HUES48 (cell line): ENCODE measurements around the gene PLA2G4B.
A peak's percentile ranks its signal among the peaks of the same experiment; 100 is the strongest.

ENCODE experiments used
- H3K27ac ChIP-seq: one replicate; pipeline ENCODE4 v1.7.0; 2013; ENCODE audit warnings: low read depth, low read length, inconsistent platforms
- H3K27me3 ChIP-seq: 2 replicates; pipeline ENCODE4 v1.6.1; 2013; ENCODE audit warnings: mild to moderate bottlenecking, low read length; ENCODE audit not compliant: control insufficient read depth, insufficient read depth
- H3K36me3 ChIP-seq: 2 replicates; pipeline ENCODE4 v1.6.1; 2013; ENCODE audit warnings: low read length; ENCODE audit not compliant: control insufficient read depth, insufficient read depth
- H3K4me1 ChIP-seq: 2 replicates; pipeline ENCODE4 v1.6.1; 2013; ENCODE audit warnings: mild to moderate bottlenecking, low read length; ENCODE audit not compliant: control insufficient read depth, insufficient read depth
- H3K4me3 ChIP-seq: 2 replicates; pipeline ENCODE4 v1.5.1; 2013; ENCODE audit warnings: mild to moderate bottlenecking, low read depth, low read length
- H3K9ac ChIP-seq: 2 replicates; pipeline ENCODE4 v1.6.1; 2013; ENCODE audit warnings: mild to moderate bottlenecking, low read depth, low read length, moderate library complexity
- H3K9me3 ChIP-seq: 2 replicates; pipeline ENCODE4 v1.6.1; 2013; ENCODE audit warnings: low read length; ENCODE audit not compliant: control insufficient read depth, insufficient read depth

PLA2G4B gene, protein sequence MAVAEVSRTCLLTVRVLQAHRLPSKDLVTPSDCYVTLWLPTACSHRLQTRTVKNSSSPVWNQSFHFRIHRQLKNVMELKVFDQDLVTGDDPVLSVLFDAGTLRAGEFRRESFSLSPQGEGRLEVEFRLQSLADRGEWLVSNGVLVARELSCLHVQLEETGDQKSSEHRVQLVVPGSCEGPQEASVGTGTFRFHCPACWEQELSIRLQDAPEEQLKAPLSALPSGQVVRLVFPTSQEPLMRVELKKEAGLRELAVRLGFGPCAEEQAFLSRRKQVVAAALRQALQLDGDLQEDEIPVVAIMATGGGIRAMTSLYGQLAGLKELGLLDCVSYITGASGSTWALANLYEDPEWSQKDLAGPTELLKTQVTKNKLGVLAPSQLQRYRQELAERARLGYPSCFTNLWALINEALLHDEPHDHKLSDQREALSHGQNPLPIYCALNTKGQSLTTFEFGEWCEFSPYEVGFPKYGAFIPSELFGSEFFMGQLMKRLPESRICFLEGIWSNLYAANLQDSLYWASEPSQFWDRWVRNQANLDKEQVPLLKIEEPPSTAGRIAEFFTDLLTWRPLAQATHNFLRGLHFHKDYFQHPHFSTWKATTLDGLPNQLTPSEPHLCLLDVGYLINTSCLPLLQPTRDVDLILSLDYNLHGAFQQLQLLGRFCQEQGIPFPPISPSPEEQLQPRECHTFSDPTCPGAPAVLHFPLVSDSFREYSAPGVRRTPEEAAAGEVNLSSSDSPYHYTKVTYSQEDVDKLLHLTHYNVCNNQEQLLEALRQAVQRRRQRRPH

DNA sequence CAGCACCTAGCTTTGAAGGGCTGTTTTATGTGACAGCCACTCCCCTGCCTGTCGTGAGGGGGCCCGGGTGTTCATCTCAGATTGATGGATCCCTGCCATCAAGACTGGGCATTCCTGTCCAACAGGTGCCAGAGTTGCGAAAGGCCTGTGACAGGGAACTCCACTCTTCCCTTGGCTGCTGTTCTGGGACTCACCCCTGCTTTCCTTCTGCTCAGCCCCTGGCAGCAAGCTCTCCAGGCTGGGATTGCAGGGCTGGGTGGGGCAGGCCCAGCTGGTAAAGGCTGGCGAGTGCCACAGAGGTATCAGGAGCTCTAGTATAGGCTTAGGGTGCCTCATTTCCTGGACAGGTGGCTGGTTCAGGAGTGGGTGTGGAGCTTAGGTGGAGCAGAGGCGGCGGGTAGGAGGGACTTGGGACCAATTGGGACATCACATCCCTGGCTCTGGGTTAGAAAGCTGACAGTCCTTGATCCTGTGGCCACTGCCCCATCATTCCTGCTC lies at the start of gene PLA2G4B:
Gene PLA2G4B, plus strand, starts transcription at position 448 of the 498 bp plus-strand sequence. CDS start 67 bp downstream, outside the sequence.
- no peaks in the 10 kb centered on the region for H3K27me3 ChIP-seq
- H3K4me3 ChIP-seq: no peak within 1 kb of the TSS
- H3K9me3 ChIP-seq: no peaks in the 10 kb centered on the region
- no peak within 1 kb of the TSS for H3K9ac ChIP-seq
- H3K27ac ChIP-seq: no peak within 1 kb of the TSS
- no peaks in the 10 kb centered on the region for H3K4me1 ChIP-seq
- no peaks in the 10 kb centered on the region for H3K36me3 ChIP-seq

DNA sequence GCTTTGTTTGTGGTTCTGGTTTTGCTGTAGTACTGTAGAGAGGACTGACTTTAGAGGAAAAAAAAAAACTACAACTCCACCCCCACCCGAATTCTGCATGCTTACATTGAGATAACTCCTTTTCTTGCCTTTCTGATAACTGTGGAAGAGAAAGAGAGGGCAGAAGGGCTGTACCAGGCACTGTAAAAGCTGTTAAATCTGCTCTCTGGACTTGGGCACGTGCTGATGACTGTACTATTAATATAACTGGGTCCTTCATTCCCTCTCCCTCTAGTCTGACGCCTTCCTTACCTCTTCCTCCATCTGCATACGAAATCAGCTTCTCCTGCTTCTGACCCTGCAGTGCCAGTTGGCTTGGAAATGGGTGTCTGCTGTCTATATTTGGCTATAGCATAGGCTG lies 49.4 kb upstream of the PLA2G4B start:
- Histone ChIP-seq H3K9ac (0 out of 2 replicates have a peak overlapping the region, but pooled peaks have one; percentile 20), H3K36me3 (no peaks in the 10 kb centered on the region), H3K4me1 (peaks cover 29% of the 10 kb centered on the region), H3K27ac (peak overlapping the region; percentile 66), H3K27me3 (no peaks in the 10 kb centered on the region), H3K9me3 (no peaks in the 10 kb centered on the region), H3K4me3 (no peak overlapping the region)

DNA sequence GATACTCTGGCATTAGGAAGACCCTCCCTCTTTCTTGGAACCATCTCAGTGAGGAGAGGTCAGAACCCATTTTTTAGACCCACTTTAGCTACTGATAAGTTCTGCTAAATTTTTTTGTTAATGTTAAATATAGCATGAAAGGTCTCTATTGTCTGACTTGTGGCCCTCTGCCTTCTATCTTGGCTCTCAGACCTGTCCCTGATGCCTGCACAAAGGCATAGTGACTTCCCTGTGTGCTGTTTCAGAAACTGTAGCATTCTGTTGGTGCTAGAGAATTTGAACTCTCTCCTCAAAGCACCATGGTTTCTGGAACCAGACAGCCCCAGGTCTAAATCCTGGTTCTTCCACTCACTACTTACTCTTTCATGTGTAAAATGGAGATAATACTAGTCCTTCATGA lies 49.0 kb upstream of the PLA2G4B start:
- no peak overlapping the region for H3K4me3 ChIP-seq
- H3K9me3 ChIP-seq: no peaks in the 10 kb centered on the region
- H3K27me3 ChIP-seq: no peaks in the 10 kb centered on the region
- H3K4me1 ChIP-seq: peaks cover 29% of the 10 kb centered on the region
- H3K36me3 ChIP-seq: no peaks in the 10 kb centered on the region
- H3K27ac ChIP-seq: peak overlapping the region; percentile 66
- 0 out of 2 replicates have a peak overlapping the region, but pooled peaks have one; percentile 20 for H3K9ac ChIP-seq

DNA sequence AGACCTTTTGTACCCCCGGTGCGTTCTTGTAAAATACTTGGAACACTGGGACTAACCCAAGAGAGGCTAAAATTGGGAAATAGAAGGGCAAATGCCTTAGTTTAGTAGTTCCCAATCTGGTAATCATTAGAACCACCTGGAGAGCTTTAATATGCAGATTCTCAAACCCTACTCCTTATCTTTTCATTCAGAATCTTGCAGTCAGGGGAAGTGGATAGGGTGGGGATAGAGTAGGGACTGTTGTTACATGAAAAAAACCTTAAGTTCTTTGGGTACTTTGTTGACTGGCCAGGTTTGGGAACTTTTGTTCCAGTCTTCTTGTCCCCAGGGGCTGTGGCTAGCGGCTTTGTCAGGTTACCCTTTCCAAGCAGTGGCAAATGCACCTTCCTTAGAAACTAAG lies 48.5 kb upstream of the PLA2G4B start:
- Histone ChIP-seq H3K9me3 (no peaks in the 10 kb centered on the region), H3K4me3 (no peak overlapping the region), H3K4me1 (peaks cover 29% of the 10 kb centered on the region), H3K27ac (peak overlapping the region; percentile 66), H3K9ac (peak overlapping the region; percentile 12; the same call in 1 of the 2 replicates), H3K27me3 (no peaks in the 10 kb centered on the region), H3K36me3 (no peaks in the 10 kb centered on the region)

DNA sequence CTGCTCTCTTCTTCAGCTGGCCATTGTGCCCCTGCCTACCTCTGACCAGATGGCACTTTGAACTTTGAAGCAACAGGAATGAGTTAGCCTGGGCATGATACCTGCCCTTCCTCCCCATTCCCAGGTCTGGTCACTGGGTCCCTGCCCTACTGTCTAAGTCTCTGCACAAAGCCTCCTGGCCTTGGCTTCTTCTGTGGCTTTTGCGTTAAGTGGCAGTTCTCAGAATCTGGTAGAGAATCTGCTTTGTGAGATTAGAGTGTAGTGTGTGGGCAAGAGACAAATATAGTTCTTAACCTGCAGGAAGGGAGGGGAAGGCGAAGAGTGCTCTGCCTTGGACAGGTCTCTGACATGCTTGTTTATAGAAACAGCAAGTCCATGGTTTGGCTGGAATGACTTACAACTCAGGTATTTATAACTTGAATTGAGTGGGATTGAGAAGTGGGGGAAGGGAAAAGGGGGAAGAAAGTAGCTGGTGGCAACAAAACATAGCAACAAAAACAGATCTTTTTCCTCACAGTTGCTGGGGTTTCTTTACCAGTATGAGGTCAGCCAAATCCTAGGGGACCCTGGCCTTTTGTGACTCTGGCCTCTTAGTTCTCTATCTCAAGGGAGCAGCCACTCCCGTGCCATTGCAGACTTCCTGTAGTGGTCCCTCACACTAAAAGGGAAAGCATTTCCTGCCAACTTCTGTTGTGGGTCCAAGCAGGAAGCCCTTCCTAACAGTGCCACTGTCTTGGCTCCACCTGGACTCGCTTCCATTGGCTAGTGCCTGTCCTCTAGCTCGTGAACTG lies 47.7 kb upstream of the PLA2G4B start:
- H3K9me3 ChIP-seq: no peaks in the 10 kb centered on the region
- H3K36me3 ChIP-seq: no peaks in the 10 kb centered on the region
- H3K9ac ChIP-seq: no peak overlapping the region; the same call in 1 of the 2 replicates
- no peak overlapping the region for H3K4me3 ChIP-seq
- H3K4me1 ChIP-seq: peaks cover 29% of the 10 kb centered on the region
- H3K27ac ChIP-seq: peak overlapping the region; percentile 66
- H3K27me3 ChIP-seq: no peaks in the 10 kb centered on the region

DNA sequence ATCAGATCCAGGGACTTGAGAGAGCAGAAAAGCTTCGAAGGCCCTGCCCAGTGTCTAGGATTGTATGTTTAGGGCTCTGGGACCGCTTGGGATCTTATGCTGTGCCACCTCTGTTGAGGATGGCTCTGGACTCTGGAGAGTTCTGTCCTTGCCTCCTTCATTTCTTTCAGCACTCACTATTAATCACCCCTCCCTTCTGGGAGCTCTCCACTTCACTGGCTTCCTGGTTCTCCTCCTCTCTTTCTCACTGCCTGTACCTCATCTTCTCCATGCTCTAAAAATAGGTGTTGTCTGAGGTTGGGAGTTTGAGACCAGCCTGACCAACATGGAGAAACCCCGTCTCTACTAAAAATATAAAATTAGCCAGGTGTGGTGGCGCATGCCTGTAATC lies 47.1 kb upstream of the PLA2G4B start:
- H3K9me3 ChIP-seq: no peaks in the 10 kb centered on the region
- no peaks in the 10 kb centered on the region for H3K36me3 ChIP-seq
- H3K4me3 ChIP-seq: no peak overlapping the region
- H3K27me3 ChIP-seq: no peaks in the 10 kb centered on the region
- no peak overlapping the region for H3K9ac ChIP-seq
- H3K4me1 ChIP-seq: peaks cover 29% of the 10 kb centered on the region
- peak overlapping the region; percentile 66 for H3K27ac ChIP-seq

DNA sequence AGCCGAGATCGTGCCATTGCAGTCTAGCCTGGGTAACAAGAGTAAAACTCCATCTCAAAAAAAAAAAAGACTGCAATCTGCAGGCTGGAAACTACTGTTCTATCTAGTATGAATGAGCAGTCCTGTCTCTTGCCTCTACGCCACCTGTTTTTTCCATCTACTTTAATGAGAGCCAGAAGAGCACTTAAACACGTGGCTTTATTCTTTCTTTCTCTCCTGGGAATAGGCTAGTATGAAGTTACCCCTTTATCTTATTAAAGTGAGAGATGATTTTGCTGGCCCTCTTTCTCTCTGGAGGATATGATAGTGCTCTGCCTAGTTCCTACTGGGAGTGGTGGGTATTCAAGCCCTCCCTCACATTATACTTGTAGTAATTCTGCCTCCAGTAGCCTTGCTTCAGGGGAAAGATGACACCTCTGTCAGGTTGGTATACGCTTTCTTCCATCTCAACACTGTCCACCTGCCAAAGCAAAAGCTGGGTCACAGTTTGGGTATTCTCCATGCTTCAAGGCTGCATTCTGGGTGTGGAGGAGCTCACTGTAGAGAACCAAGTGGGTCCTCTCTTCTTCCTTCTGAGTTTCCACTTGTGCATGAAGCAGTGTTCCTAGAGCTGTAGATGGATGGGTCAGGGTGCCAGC lies 46.5 kb upstream of the PLA2G4B start:
- Histone ChIP-seq H3K27me3 (no peaks in the 10 kb centered on the region), H3K36me3 (no peaks in the 10 kb centered on the region), H3K9me3 (no peaks in the 10 kb centered on the region), H3K4me3 (no peak overlapping the region), H3K4me1 (peaks cover 29% of the 10 kb centered on the region), H3K27ac (no peak overlapping the region), H3K9ac (no peak overlapping the region)

DNA sequence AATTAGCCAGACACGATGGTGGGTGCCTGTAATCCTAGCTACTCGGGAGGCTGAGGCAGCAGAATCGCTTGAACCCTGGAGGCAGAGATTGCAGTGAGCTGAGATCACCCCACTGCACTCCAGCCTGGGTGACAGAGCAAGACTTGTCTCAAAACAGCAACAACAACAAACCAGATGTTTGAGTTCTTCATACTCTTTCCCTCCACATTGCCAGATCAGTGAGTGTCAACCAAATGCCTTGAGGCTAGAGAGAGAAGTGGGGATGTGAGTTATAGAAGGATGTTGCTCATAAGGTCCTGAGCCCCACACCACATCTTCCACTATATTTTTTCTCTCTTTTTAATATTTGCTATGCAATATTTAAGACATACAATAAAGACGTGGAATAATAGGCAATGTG lies 44.6 kb upstream of the PLA2G4B start:
- peaks cover 25% of the 10 kb centered on the region for H3K4me1 ChIP-seq
- no peaks in the 10 kb centered on the region for H3K9me3 ChIP-seq
- H3K4me3 ChIP-seq: no peak overlapping the region
- H3K27me3 ChIP-seq: no peaks in the 10 kb centered on the region
- H3K9ac ChIP-seq: no peak overlapping the region
- H3K36me3 ChIP-seq: no peaks in the 10 kb centered on the region
- H3K27ac ChIP-seq: no peak overlapping the region

DNA sequence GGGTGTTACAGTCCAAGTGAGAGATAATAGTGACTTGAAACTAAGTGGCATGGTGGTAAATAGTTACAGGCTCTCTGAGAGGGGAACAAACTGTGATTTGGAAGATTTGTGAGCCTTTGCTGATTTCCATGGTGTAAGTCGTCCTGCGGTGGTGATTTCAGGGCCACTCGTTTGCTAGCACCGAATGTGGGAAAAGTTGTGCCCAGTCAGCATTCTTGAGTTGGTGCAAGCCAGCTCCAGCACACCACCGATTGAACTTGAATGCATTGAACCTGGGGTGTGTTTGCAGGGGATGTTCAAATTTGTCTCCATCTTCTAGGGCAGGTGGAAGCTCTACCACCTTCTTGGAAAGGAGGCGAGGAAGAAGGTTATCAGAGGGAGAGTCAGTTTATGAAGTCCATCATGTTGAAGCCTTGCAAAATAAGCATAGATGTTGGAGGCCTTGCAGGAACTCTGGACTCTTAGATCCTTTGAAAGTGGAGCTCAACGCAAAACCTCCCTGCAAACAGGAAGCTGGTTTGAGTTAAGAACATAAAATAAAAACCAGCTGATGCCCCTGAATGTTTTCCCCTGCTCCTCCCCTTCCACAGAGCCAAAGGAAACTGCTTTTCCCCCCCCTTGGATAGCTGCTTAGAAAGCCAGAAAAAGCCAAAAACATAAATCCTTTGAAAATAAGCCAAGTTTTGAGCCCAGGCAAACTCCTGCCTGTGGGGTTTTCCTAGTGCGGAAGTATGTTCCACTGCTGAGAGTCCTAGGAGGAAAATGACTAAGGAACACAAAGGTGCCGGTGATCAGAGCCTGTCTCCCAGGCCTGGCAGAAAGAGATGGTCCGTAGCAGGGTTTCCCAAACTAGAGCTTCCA lies 42.4 kb upstream of the PLA2G4B start:
- no peaks in the 10 kb centered on the region for H3K9me3 ChIP-seq
- peaks cover 4% of the 10 kb centered on the region for H3K4me1 ChIP-seq
- no peak overlapping the region for H3K9ac ChIP-seq
- no peak overlapping the region for H3K27ac ChIP-seq
- H3K4me3 ChIP-seq: no peak overlapping the region
- no peaks in the 10 kb centered on the region for H3K27me3 ChIP-seq
- H3K36me3 ChIP-seq: no peaks in the 10 kb centered on the region
